Vagina (tissue), 2 donors: Measurements from ENCODE around the gene ELK3.

ENCODE experiments used
- POLR2A ChIP-seq, 2 donors: fragments of 450-650 bp; IDR thresholded peaks; one replicate each; pipeline ENCODE4 v1.6.1; 2017; ENCODE audit warnings: antibody characterized with exemption in 2 of 2, mild to moderate bottlenecking in 2 of 2, moderate library complexity in 2 of 2
- TF ChIP-seq, protein P1 (sequence below), 3 experiments: fragments of 450-650 bp in 2 of 3; fragments of 200-600 bp in 1 of 3; sonication (generic) in 1 of 3; IDR thresholded peaks; one replicate each; pipeline ENCODE4 v1.5.1; 2017 to 2019; ENCODE audit warnings: antibody characterized with exemption in 3 of 3, mild to moderate bottlenecking in 2 of 3, moderate library complexity in 2 of 3

DNA sequence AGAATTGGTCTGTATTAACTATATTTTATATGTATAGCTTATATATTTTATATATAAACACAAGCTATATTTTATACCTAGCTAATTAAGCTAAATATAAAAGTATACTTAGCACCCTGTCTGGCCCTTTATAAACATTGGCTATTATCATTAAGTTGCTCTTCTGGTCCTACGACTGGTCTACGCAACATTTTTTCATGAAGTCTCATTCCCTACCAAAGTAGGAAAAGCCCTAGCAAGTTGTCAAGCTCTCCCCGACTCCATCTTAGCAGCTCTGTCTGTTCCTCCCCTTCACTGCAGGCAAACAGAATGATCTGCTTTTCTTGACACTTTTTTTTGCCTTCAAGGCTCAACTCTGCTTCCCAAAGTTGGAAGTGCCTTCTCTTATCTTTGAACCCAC lies 36.7 kb upstream of the ELK3 start:
- TF ChIP-seq, protein P1, sequence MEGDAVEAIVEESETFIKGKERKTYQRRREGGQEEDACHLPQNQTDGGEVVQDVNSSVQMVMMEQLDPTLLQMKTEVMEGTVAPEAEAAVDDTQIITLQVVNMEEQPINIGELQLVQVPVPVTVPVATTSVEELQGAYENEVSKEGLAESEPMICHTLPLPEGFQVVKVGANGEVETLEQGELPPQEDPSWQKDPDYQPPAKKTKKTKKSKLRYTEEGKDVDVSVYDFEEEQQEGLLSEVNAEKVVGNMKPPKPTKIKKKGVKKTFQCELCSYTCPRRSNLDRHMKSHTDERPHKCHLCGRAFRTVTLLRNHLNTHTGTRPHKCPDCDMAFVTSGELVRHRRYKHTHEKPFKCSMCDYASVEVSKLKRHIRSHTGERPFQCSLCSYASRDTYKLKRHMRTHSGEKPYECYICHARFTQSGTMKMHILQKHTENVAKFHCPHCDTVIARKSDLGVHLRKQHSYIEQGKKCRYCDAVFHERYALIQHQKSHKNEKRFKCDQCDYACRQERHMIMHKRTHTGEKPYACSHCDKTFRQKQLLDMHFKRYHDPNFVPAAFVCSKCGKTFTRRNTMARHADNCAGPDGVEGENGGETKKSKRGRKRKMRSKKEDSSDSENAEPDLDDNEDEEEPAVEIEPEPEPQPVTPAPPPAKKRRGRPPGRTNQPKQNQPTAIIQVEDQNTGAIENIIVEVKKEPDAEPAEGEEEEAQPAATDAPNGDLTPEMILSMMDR (IDR thresholded peaks at IDR 0.05) = no peak
- TF ChIP-seq POLR2A (IDR thresholded peaks at IDR 0.05) = no peak
